ENCODE results near the gene HSPA6.
"Not testable (repeated sequence)": the region's sequence is repeated elsewhere in the genome, so short reads cannot be mapped to it uniquely, and the experiment has no call there.

Gene HSPA6

DNA sequence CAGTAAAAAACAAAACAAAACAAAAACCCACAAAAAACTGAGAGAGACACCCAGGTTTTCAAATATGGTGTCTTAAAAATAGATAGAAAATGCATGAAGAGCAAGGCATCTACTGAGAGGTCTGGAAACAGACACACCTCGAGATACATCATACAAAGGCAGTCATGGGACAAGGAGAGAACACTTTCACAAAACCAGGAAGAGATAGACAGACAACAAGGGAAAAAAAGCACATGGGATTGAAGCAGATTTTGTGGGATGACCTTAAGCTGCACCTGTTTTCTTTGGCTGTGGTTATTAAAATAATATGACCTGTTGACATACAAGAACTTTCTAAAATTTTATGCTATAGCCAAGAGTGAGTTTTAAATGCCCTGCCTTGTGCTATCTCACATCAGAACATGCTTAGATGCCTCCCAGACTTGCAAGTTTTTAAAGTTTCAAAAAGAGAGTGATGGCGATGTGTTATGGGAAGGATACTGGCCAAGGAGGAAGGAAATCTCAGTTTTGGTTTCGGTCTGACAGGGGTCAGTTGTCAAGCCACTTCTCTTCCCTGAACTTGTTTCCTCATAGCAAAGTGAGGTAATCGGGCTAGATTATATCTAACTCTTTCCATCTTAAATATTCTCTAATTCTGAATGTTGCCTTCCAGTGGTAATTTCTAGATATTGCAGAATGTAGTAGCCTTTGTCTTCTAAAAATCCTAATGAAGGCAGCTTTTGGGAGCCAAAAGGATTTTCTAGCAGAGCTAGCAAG lies 36.8 kb downstream of the HSPA6 start:
- DNase-seq (ENCODE audit: low read depth in 2 of 2) = not testable (repeated sequence)

DNA sequence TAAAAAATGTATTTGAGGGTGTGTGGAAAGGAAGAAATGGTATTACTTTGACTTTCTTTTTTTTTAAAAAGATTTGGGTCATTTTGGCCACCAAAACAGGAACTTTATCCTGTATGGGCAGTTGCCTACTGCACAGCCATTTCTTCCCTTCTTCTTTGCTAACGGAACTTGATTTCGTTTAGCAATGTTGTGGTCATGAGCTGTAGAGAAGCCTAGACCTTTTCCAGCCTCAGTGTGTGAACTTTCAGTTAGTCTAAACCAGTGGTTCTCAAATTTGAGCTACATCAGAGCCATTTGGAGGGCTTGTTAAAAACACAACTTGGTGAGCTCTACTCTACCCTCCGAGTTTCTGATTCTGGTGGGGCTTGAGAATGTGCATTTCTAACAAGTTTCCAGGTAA lies 38.1 kb downstream of the HSPA6 start:
- not testable (repeated sequence) for DNase-seq (ENCODE audit: low read depth in 2 of 2)

DNA sequence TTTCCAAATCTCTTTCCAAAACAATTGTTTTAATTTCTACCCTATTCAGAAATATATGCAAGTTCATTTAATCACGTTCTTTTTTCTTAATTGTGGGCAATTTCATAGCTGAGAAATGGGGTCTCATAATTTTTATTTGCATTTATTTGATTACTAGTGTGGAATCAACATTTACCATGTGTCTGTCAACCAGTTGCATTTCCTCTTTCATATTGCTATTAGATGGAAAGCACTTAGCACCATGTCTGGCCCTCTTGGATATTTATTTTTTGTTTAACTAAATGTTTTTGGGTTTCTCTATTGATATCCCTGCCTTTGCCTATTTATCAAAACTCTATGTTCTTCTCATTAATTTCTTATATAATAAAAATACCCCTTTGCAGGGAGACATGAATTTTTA lies 39.2 kb downstream of the HSPA6 start:
- DNase-seq (ENCODE audit: low read depth in 2 of 2) = not testable (repeated sequence)

DNA sequence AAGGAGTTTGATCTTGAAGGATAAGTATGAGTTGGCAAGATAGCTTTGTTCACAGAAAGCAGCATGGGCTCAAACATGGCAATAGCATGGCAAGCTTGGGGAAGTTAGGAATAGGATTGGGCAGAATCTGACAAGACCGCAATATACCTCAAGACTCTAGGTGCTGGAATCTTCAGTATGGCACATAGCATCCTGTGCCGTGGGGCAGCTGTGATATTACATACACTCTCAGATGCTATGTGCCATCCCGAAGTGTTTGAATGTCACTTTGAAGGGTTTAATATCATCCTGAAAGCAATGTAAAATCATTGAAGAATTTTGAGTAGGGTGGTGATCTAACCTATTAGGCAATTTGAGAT lies 42.2 kb downstream of the HSPA6 start:
- not testable (repeated sequence) for DNase-seq (ENCODE audit: low read depth in 2 of 2)

DNA sequence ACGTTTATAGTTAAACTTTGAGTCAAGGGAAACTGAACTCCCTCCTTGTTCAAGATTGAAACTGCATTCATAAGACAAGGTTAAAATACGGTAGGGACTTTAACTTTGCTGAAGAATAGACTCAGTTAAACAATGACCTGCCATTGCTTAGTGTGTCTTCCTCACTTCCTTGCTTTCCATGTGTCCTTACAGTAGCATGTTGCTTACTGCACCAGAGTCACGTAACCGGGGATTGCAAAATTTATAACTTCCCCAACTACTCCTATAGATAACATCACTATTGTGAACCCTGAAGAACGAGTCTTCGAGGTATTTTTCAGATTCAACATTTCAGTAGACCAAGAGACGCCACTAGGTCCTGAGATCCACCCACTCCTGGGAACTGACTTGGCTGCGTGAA lies 47.4 kb downstream of the HSPA6 start:
- DNase-seq (ENCODE audit: low read depth in 2 of 2) = not testable (repeated sequence)
